ENCODE results near the gene SENP1.

The SENP1 gene

DNA sequence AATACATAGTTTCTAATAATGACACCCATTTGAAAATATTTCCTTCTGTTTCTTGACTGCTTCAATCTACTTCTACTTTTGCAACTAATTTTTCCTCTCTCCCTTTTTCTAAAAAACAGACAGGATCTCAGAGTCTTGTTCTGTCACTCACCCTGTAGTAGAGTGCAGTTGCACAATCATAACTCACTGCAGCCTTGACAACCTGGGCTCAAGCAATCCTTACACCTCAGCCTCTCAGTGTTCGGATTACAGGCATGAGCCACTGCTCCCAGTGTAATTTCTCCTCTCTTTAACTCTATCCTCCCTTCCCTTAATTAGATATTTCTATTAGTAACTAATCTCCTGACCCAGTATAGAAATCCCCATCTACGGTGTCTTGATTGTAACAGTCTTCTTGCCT is 45.4 kb downstream of the SENP1 start:
- no peak overlapping the region for H3K4me3 ChIP-seq (ENCODE audit: low read depth, low read length)
- TF ChIP-seq, protein P1, sequence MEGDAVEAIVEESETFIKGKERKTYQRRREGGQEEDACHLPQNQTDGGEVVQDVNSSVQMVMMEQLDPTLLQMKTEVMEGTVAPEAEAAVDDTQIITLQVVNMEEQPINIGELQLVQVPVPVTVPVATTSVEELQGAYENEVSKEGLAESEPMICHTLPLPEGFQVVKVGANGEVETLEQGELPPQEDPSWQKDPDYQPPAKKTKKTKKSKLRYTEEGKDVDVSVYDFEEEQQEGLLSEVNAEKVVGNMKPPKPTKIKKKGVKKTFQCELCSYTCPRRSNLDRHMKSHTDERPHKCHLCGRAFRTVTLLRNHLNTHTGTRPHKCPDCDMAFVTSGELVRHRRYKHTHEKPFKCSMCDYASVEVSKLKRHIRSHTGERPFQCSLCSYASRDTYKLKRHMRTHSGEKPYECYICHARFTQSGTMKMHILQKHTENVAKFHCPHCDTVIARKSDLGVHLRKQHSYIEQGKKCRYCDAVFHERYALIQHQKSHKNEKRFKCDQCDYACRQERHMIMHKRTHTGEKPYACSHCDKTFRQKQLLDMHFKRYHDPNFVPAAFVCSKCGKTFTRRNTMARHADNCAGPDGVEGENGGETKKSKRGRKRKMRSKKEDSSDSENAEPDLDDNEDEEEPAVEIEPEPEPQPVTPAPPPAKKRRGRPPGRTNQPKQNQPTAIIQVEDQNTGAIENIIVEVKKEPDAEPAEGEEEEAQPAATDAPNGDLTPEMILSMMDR (IDR thresholded peaks at IDR 0.05; ENCODE audit: low read depth, low read length, missing control alignments) = no peak
- no peak for DNase-seq (ENCODE audit: low read depth)

DNA sequence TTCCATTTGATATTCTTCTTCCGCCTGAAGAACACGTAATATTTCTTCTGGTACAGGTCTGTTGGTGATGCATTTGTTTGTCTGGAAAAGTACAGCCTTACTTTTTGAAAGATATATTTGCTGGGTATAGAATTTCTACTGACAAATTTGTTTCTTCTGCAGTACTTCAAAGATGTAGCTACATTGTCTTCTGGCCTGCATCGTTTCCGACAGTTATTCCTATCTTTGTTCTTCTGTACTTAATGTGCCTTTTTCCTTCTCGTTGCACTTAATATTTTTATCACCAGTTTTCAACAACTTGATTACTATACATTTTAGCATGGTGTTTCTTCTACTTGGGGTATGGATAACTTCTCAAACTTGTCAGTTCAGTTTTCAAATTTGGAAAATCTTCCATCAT is 47.1 kb downstream of the SENP1 start:
- DNase-seq (ENCODE audit: low read depth) = no peak
- TF ChIP-seq, protein P1 (IDR thresholded peaks at IDR 0.05; ENCODE audit: low read depth, low read length, missing control alignments) = no peak
- no peak overlapping the region for H3K4me3 ChIP-seq (ENCODE audit: low read depth, low read length)

DNA sequence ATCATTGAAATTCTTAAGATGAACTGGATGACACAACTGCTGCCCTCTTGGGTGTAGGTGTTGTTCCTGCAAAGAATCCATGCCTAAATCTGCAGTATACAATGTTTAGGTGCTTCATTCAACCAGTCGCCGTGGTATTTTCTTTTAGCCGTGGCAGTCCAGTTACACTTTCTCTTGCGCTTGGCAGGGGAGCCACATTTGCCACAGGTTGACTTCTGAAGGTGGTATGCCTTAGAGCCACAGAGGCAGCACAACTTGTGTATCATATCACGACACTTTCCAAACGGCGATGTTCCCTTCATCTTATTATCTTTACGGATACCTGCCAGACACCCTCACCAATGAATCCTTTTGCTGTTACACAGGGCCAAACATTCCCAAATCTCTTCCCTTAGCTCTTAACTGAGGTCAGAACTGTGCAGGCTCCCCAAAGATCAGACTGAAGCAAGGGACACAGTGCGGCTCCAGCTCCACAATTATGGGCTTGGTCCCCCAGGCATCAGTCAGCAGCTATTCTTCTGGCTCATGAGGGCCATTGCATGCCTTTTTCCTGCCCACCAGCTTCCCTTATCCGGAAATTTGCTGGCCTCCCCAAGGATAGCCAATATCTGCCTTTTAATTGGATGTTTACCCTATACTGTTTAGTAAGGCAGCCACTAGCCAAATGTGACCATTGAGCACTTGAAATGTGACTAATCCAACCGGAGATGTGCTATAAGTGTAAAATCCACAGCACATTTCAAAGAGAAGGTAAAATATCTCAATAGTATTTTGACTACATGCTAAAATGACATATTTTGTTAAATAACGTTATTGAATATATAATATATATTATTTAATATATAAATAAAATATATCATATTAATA is 50.7 kb downstream of the SENP1 start:
- H3K4me3 ChIP-seq (ENCODE audit: low read depth, low read length) = no peak overlapping the region
- TF ChIP-seq, protein P1 (IDR thresholded peaks at IDR 0.05; ENCODE audit: low read depth, low read length, missing control alignments) = no peak
- DNase-seq (ENCODE audit: low read depth) = no peak

DNA sequence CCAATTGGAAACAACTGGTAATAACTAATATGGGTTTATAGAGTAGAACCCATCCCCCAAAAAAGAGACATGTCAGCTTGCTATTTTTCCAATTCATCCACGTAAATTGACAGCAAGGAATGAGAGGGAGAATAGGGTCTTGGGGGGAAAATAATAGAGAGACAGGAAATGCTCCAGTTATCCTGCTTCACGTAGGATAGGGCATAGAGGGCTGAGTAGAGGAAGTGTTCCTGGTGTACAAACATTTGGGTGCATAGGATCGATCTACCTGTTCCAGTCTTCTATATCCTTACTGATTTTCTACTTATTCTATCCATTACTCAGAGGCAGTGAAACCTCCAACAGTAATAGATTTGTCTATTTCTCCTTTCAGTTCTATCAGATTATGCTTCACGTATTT is 52.0 kb downstream of the SENP1 start:
- no peak for DNase-seq (ENCODE audit: low read depth)
- TF ChIP-seq, protein P1 (IDR thresholded peaks at IDR 0.05; ENCODE audit: low read depth, low read length, missing control alignments) = no peak
- H3K4me3 ChIP-seq (ENCODE audit: low read depth, low read length) = no peak overlapping the region

DNA sequence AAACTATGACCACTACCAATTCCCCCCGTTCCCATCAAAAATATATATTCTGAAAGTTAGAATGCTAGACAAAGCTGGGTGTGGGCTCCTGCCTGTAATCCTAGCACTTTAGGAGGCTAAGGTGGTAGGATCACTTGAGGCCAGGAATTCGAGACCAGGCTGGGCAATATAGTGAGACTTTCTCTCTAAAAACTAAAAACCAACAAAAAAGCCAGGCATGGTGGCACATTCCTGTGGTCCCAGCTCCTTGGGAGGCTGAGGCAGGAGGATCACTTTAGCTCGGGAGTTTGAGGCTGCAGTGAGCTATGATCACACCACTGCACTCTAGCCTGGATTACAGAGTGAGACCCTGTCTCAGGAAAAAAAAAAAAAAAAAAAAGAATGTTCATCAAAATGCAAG is 52.8 kb downstream of the SENP1 start:
- no peak overlapping the region for H3K4me3 ChIP-seq (ENCODE audit: low read depth, low read length)
- no peak for DNase-seq (ENCODE audit: low read depth)
- TF ChIP-seq, protein P1 (IDR thresholded peaks at IDR 0.05; ENCODE audit: low read depth, low read length, missing control alignments) = no peak

DNA sequence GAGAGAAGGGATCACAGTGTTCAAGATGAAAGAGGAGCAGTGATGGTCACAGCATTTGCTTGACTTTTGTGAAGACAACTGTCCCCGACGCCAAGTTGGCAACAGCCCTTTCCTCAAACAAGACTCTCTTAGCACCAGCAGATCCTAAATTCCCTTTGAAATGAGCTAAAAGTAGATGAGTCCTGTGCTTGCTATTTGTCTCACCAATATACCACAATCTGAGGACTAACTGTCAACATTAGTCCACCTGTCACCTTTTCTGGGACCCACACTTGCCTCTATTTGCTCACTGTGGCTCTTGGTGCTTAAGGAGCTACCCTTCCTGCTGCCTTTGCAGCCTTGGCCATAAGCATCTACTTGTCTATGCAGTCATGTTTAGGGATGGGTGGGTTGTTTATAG is 54.2 kb downstream of the SENP1 start:
- no peak for DNase-seq (ENCODE audit: low read depth)
- H3K4me3 ChIP-seq (ENCODE audit: low read depth, low read length) = no peak overlapping the region
- TF ChIP-seq, protein P1 (IDR thresholded peaks at IDR 0.05; ENCODE audit: low read depth, low read length, missing control alignments) = no peak

DNA sequence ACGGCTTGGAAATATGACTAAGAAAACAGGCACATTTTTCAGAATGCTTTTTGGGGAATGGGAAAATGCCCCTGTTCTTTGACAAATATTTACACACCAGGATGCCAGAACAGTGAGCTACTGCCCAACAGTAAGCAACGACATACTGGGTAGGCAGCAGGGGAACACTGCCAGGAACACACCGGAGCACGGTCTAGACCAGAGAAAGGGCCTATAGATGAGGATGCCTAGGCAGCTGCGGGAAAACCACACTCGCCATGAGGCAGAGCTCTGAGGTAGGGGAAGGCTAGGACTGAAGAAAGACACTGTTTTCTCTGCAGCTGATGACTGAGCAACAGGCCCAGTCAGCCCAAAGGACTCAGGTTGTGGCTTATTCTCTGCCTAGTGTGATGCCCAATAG is 55.7 kb downstream of the SENP1 start:
- no peak overlapping the region for H3K4me3 ChIP-seq (ENCODE audit: low read depth, low read length)
- DNase-seq (ENCODE audit: low read depth) = no peak
- TF ChIP-seq, protein P1 (IDR thresholded peaks at IDR 0.05; ENCODE audit: low read depth, low read length, missing control alignments) = no peak

Data from GM12864 (cell line).